Effector memory CD4-positive, alpha-beta T cell (primary cell): ENCODE results near the gene RELN.

ENCODE experiments used
- DNase-seq, 3 donors: peaks; one replicate each; pipeline ENCODE4 v3.0.0-alpha.2; 2020
- H3K27ac ChIP-seq: 2 replicates; pipeline ENCODE4 v1.7.0; 2013; ENCODE audit warnings: mild to moderate bottlenecking, low read length, moderate library complexity; ENCODE audit not compliant: insufficient read depth, poor library complexity, severe bottlenecking
- H3K27me3 ChIP-seq: replicated peaks from 2 replicates; pipeline ENCODE4 v1.7.0; 2013; ENCODE audit warnings: mild to moderate bottlenecking, low read length; ENCODE audit not compliant: insufficient read depth, control insufficient read depth, poor library complexity, severe bottlenecking
- H3K36me3 ChIP-seq: 2 replicates; pipeline ENCODE4 v1.7.0; 2013; ENCODE audit warnings: mild to moderate bottlenecking, low read length, moderate library complexity; ENCODE audit not compliant: control insufficient read depth, insufficient read depth
- H3K4me1 ChIP-seq: 2 replicates; pipeline ENCODE4 v1.7.0; 2013; ENCODE audit warnings: low read length, mild to moderate bottlenecking; ENCODE audit not compliant: control insufficient read depth, insufficient read depth, poor library complexity, severe bottlenecking
- H3K4me3 ChIP-seq: 2 replicates; pipeline ENCODE4 v1.7.0; 2013; ENCODE audit warnings: low read length, low read depth, mild to moderate bottlenecking; ENCODE audit not compliant: insufficient read depth, poor library complexity, severe bottlenecking
- H3K9me3 ChIP-seq: 2 replicates; pipeline ENCODE4 v1.7.0; 2013; ENCODE audit warnings: mild to moderate bottlenecking, low read length, moderate library complexity; ENCODE audit not compliant: control insufficient read depth

Gene RELN

DNA sequence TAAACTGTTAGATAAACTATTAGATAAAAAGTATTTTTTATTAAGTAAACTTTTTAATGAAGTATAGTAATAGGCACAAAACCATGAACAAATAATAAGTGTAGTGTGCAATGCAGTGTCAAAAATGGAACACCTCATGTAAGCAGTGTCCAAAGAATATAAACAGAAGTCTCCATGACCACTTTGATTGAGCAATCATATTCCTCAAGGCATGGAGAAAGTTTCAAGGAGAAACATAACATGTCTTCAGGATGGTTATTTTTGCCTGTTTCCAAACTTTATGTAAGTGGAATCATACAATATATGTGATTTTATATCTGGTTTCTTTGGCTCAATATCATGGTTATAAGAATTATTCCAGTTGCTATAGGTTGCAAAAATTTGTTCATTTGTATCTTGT, 6.1 kb upstream of the RELN start:
- Histone ChIP-seq H3K36me3 (no peaks in the 10 kb centered on the region), H3K4me1 (no peaks in the 10 kb centered on the region), H3K27ac (no peak overlapping the region), H3K4me3 (no peak overlapping the region), H3K9me3 (no peaks in the 10 kb centered on the region), H3K27me3 (no peaks in the 10 kb centered on the region)
- no peak for DNase-seq

DNA sequence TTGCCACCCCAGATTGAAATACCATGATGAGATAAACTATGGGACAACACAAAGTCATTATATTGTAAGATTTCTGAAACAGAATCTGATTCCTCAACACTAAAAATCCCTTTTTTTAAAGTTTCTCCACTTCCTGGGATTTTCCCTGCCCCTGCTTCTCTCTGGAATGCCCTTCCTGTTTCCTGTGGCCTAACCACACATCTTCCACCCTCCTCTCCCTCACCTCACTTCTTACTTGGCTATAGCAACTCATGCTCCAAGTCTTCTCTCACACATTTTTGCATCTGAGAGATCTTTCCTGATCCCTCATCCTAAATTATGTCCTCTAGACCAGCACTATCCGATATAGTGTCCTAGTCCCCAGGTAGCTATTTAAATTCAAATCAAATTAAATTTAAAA, 4.1 kb upstream of the RELN start:
- H3K27ac ChIP-seq = no peak overlapping the region
- no peak for DNase-seq
- no peaks in the 10 kb centered on the region for H3K36me3 ChIP-seq
- no peaks in the 10 kb centered on the region for H3K9me3 ChIP-seq
- no peak overlapping the region for H3K4me3 ChIP-seq
- H3K4me1 ChIP-seq = no peaks in the 10 kb centered on the region
- H3K27me3 ChIP-seq = peaks cover under 1% of the 10 kb centered on the region

DNA sequence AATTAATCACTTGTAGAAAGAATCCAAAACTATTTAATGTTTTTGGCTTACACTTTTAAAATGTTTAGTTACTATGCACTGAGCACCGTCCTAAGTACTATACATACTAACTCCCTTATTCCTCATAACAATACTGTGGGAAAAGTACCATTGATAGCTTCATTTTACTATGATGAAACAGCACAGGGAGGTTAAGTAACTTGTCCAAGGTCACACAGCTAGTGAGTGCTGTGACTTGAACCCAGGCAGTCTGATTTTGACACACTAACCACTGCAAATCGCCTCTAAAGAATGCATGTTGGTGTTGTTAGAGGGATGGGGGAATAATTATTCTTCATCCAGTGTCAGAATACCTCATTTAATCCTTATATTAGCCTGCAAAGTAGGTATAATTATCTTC, 1.9 kb upstream of the RELN start:
- DNase-seq = no peak
- peaks cover 8% of the 10 kb centered on the region for H3K27me3 ChIP-seq
- no peaks in the 10 kb centered on the region for H3K9me3 ChIP-seq

DNA sequence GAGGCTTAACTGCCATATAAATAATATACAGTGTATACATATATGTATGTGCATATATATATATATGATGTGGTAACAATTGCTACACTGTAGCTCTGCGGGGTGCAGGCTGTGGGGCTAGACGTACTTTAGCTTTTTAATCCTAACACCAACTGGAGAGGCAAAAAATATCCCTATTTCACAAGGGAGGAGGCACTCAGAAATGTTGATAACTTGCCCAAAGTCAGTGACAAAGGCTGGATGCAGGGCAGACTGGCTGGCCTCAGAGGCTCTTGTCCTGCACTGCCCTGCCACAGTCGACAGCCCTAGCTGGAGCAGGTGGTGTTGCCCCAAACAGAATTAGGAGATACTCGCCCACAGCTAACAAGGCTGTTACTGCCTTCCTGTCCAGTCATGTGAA, 1.5 kb upstream of the RELN start:
- Histone ChIP-seq H3K27me3 (peaks cover 8% of the 10 kb centered on the region), H3K36me3 (no peaks in the 10 kb centered on the region), H3K4me1 (no peaks in the 10 kb centered on the region), H3K4me3 (no peak overlapping the region), H3K9me3 (no peaks in the 10 kb centered on the region), H3K27ac (no peak overlapping the region)
- no peak for DNase-seq

More for the DNA sequence above, 1.9 kb upstream of the RELN start:
- Histone ChIP-seq H3K4me3 (no peak overlapping the region), H3K36me3 (no peaks in the 10 kb centered on the region), H3K4me1 (no peaks in the 10 kb centered on the region), H3K27ac (no peak overlapping the region)

DNA sequence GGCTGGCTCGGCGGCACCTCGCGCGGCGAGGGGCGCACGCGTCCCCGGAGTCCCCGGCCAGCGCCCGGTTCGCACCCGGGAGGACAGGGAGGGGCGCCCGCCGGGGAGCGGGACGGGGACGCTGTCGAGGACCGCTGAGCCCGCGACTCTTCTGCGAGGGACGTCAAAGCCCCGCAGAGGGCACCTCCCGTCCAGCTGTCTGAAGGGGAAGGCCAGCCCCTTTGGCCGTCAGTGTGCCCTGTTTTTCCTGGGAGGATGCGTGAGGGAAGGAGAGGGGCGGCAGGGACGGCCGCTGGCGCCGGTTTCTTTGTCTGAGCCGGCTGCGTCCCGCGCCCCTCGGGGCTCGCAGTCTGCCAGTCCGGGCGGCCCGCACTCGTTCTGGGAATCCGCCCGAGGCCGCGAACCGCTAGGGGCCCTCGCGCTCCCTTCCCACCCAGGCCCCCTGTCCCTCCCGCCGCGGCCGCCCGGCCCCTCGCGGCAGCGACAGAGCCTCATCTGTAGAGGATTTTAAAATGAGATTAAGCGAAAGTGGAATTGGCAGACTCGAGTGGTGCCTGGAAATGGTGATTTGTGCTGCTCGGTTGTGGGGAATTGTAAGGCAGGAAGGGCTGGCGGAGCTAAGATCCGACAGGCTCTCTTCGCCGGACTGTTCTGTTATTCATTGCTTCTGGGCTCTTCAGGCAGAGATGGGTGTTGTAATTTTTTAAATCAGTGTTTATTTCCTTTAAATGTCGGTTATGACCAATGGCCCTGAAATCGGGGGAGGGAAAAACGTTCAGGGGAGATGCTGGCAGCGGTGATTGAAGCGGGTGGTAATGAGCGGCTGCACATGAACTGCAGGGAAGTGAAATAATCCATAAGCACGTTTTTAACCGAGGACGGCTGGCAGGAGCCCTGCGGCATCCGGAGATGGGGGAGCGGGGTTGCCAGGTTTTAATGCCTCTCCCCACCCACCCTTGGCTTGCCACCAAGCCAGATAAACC, 618 bp upstream of the RELN start:
- no peaks in the 10 kb centered on the region for H3K36me3 ChIP-seq
- H3K9me3 ChIP-seq = no peaks in the 10 kb centered on the region
- H3K27me3 ChIP-seq = peaks cover 8% of the 10 kb centered on the region
- H3K27ac ChIP-seq = no peak overlapping the region
- DNase-seq = no peak
- H3K4me3 ChIP-seq = no peak overlapping the region
- no peaks in the 10 kb centered on the region for H3K4me1 ChIP-seq

DNA sequence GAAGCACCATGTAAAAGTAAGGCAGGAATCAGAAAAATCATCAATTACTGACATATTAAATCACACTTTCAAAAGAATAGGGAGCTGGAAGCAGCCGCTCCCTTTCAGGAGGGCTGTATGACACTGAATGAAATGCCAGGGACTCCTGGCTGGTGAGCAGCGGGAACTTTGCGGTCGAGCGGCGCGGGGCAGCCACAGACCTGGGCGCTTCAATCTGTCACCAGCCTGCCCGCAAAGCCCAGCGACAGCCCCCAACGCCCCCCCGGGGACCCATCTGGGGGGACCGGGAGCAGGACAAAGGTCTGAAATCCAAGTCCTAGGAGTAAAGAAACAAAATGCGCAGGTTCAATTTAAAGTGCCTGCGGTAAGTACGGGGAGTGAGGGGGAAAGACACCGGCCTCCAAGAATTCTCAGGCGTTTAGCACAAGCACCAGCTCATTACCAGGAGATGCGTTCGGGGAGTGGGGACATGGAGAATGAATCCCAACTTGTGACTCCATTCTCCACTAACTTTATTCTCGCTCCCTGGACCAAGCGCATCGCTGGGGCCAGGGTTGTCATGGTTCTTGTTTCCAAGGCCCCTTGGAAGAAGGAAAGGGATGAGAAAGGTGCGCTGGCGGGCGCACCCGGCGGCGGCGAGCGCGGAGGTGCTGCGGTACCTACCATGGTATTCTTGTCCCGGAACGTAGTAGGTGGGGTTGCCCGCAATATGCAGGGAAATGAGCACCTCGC, 824 bp downstream of the RELN start:
- Histone ChIP-seq H3K27me3 (peaks cover 8% of the 10 kb centered on the region), H3K4me3 (no peak overlapping the region)
- no peak for DNase-seq

DNA sequence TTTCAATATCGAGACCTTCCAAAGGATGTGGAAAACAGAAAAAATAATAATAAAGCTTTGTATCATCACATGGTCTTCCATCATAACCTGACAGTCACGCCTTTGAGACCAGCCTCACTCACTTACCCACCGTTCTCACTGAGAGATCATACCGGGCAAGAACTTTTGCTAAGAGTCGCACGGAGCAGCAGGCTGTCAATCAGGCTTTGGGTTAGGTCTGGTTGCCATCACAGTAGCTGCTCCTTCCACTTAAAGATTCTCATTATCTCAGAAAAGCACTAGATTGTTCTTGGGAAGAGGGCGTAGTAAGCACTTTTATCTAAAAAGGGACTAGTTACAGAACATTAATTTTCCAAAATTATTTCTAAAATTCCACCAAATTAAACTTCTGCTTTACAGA, 2.0 kb downstream of the RELN start:
- no peaks in the 10 kb centered on the region for H3K36me3 ChIP-seq
- H3K9me3 ChIP-seq = no peaks in the 10 kb centered on the region
- H3K4me1 ChIP-seq = no peaks in the 10 kb centered on the region
- H3K4me3 ChIP-seq = no peak overlapping the region
- DNase-seq = no peak
- no peak overlapping the region for H3K27ac ChIP-seq
- H3K27me3 ChIP-seq = peaks cover 8% of the 10 kb centered on the region

More for the DNA sequence above, 824 bp downstream of the RELN start:
- no peaks in the 10 kb centered on the region for H3K4me1 ChIP-seq
- no peaks in the 10 kb centered on the region for H3K36me3 ChIP-seq
- no peak overlapping the region for H3K27ac ChIP-seq
- no peaks in the 10 kb centered on the region for H3K9me3 ChIP-seq

DNA sequence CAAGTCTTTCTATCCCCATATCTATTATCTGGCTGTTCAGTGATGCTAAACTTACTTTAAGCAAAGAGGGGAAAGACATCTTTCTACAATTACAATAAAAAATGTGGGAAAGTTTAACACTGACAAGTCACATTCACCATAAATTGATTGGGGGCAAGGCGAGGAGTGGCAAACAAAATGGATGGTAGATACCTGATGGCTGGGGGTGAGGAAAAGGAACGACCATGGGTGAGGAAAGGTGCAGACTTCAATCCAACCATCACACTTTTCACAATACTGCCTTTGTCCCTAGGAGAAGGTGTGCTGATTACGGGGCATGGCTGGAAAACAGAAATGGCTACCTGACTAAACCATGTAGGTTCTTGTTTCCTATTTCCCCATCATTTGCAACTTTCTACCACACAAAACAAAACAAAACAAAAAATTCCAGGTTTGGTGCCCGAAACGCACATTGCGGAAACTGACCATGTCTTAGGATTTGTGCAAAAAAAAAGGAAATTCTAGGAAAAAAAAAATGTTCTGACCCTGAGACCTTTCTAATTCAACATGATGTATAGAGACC, 3.8 kb downstream of the RELN start:
- Histone ChIP-seq H3K4me1 (no peaks in the 10 kb centered on the region), H3K27me3 (peaks cover 8% of the 10 kb centered on the region), H3K4me3 (no peak overlapping the region), H3K36me3 (no peaks in the 10 kb centered on the region), H3K27ac (no peak overlapping the region), H3K9me3 (no peaks in the 10 kb centered on the region)
- no peak for DNase-seq

DNA sequence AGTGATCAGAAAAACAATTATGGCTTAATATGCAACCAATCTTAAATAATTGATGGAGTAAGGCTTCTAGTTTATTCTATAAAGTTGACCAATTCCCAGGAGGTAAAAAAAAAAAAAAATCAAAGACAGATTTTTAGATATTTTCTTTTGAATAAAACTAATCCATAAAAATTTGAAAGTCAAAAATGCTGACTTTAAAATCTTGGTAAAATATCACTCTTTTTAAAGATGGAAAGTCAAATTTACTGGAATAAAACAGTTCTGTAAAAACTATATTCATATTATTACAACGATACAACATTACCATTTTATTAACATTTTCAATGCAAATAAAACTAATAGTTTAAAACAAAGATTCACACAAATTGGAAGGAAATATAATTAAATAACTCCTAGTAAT, 5.4 kb downstream of the RELN start:
- Histone ChIP-seq H3K27me3 (peaks cover 8% of the 10 kb centered on the region), H3K4me3 (no peak overlapping the region)
- DNase-seq = no peak

More for the DNA sequence above, 5.4 kb downstream of the RELN start:
- Histone ChIP-seq H3K27ac (no peak overlapping the region), H3K9me3 (no peaks in the 10 kb centered on the region), H3K4me1 (no peaks in the 10 kb centered on the region), H3K36me3 (no peaks in the 10 kb centered on the region)
